NCI-H146 treated with DMSO at 0.1 percent for 48 hours (cell line): ENCODE measurements around the gene SKAP1.
A peak's percentile ranks its signal among the peaks of the same experiment; 100 is the strongest.
"Not testable (repeated sequence)": the region's sequence is repeated elsewhere in the genome, so short reads cannot be mapped to it uniquely, and the experiment has no call there.

Experiments
- DNase-seq: peaks from one replicate; lab custom pipeline; 2025; ENCODE audit not compliant: unreplicated experiment; lab: John Stamatoyannopoulos, UW

SKAP1 gene

GRCh38 chr17:48373130-48373830 lies 56.7 kb downstream of the SKAP1 start:
- no peak for DNase-seq

DNA sequence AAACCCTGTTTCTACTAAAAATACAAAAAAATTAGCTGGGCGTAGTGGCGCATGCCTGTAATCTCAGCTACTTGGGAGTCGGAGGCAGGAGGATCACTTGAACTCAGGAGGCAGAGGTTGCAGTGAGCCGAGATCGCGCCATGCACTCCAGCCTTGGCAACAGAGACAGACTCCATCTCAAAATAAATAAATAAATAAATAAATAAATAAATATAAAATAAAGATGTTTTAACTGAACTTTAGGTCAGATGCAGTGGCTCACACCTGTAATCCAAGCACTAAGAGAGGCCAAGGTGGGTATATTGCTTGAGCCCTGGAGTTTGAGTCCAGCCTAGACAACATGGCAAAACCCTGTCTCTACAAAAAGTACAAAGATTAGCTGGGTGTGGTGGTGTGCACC lies 61.0 kb downstream of the SKAP1 start:
- not testable (repeated sequence) for DNase-seq

- no peak for DNase-seq
Measured at GRCh38 chr17:48368352-48368908, 61.6 kb downstream of the SKAP1 start.

DNA sequence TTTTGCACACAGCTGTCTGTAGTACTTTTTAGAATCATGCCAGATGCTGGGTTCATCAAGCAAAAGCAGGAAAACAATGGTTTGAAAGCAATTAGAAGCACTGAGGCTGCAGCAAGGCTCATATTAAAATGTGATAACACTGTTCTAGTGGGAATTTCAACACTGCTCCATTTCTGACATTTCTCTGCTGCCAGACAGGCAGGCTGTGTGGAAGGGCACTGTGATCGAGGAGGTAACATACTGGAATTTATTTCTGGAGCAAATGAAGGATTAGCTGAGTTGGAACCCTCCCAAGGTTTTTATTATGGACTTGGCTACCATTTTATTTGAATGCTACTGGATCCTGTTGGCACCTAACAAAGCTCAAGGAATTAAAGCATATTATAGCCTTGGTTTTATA lies 66.9 kb downstream of the SKAP1 start:
- no peak for DNase-seq

- not testable (repeated sequence) for DNase-seq
Measured at GRCh38 chr17:48360861-48361633, 69.0 kb downstream of the SKAP1 start.

DNA sequence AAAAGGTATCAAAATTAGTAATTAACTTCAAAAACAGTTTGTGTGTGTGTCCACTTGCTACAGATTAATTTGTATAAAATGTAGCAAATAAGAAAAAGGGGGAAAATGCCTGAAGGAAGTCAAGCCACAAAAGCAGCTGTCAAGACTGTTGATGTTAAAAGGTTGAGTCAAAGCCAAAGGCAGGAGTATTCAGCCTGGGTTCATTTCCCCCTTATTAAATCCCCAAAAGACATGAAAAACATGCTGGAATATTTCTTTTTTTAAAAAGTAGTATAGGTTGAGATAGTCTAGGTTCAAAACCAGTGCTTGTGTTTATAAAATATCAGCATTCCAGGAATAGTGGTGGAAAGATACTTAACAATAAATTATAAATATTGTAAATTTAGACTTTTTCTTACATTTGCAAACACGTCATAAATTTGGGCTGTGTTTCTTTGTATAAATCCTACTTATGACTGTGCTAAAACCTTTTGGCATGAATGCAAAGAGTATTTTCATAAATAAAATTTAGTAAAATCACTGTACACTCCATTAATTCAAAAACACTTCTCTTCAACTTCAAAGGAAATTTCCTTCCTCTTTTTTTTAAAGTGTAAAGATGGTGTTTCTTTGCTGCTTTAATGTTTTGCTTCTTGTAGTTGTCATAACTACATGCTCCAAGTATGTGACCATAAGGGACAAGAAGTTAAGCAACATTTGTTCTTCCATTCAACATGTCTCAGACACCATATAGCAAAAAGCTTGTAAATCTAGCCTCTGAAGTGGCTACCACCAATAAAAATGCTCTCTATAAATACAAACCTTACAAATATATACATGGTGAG lies 72.0 kb downstream of the SKAP1 start:
- DNase-seq, result no peak

DNA sequence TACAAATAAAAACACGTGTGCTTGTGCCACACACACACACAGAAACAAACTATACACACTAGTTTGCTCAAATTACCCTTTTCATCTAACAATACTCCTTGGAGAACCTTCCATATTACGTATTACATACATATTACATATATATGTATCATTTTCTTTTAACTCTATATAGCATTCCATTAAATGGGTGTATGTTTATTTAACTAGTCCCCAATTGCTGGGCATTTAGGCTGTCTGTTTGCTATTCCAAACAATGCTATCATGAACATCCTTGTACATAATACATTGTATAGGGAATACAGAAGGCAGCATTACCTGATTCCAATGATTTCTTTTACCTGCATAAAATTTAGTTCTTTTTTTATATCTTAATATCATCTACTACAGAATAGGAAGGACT lies 73.1 kb downstream of the SKAP1 start:
- no peak for DNase-seq

DNA sequence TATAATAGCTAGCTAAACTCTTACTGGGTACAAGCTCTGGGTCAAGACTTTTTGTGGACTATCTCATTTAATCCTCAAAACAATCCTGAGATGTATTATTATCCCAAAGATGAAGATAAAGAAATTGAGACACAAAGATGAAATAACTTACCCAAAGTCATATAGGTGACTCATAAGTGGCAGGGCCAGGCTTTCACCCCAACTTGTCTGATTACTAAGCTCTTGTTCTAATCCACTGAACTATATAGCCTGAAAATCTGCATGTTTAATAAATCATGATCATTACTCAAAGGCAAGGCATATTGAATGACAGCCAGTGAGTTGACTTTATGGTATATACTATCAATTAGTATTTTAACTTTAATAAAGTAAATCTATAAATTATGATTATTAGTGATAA lies 77.4 kb downstream of the SKAP1 start:
- no peak for DNase-seq

GRCh38 chr17:48351911-48352332 lies 78.1 kb downstream of the SKAP1 start:
- peak; percentile 29 for DNase-seq

GRCh38 chr17:48348352-48348751 lies 81.7 kb downstream of the SKAP1 start:
- DNase-seq, result no peak

GRCh38 chr17:48347177-48347576 lies 82.8 kb downstream of the SKAP1 start:
- no peak for DNase-seq

DNA sequence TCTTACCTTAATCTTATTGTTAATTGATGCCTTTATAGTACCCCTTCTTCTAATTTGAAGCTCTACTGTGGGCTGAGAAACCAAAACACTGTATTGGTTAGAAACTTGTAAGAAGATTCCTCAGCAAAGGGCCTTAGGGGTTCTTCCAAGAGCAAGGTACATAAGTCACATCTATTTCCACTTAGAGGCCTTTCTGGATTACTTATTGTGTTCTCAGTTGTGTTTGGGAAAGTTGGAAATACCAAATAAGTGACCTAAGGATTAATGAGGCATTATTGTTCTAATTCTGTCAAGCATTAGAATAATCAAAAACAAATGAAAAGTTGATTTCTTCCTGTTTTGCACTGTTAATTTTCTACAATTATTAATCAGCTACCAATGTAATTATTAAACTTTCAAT lies 85.8 kb downstream of the SKAP1 start:
- DNase-seq, result no peak

DNA sequence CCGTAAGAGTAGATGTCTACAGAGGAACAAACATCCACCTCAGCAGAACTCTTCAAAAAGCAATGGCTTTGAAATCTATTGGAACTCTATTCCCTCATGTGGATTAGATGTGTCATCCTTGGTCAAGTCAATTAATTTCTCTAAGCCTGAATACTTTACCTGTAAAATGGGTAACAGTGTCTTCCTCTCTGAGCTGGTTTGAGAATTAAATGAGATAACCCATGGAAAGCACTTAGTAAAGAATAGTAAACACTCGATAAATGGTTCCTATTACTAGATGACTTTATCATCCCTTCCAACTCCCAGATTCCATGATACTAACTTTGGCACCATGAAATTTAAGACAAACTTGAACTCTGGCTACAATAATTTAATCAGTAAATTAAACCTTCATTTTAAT lies 89.1 kb downstream of the SKAP1 start:
- no peak for DNase-seq

GRCh38 chr17:48338720-48339119 lies 91.3 kb downstream of the SKAP1 start:
- DNase-seq, result no peak

DNA sequence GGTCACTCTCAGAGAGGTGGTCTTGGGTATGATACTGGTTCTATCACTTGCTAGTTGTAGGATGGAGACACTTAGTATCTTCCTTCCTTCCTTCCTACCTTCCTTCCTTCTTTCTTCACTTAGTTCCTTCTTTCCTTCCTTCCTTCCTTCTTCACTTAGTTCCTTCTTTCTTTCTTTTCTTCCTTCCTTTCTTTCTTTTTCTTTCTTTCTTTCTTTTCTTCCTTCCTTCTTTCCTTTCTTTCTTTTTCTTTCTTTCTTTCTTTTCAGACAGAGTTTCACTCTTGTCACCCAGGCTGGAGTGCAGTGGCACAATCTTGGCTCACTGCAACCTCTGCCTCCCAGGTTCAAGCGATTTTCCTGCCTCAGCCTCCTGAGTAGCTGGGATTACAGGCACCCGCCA lies 92.1 kb downstream of the SKAP1 start:
- DNase-seq, result not testable (repeated sequence)

- DNase-seq, result no peak
Measured at GRCh38 chr17:48336986-48337385, 93.0 kb downstream of the SKAP1 start.

DNA sequence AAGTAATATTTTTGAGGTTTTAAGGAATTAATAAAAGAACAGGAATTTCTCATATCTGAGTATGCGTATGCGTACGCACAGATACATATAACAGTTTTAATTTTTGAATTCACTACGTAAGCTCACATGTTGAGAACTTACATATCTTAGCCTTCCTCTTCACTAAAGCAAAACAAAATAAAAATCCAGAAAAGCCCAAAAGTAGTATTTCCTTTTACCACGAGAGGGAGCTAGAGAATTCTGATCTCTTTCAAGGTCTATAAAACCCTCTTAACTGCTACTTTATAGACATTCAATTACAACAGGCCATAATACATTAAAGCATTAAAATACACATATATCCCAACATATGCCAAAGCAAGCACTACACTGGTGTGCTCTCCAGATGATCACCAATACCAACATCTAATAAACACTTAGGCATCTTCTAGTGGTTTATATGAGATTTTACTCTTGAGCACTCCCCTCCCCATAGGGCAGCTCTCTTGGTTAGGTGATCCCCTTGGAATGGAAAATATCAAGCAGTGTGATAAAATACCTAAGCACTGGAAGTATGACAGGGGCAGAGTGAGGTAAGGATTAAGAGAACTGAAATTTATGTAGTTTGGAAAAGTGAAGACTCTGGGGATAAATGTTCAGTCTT lies 94.0 kb downstream of the SKAP1 start:
- peak; percentile 55 for DNase-seq

- DNase-seq, result no peak
Measured at GRCh38 chr17:48335146-48335784, 94.7 kb downstream of the SKAP1 start.

GRCh38 chr17:48333034-48333530 lies 96.9 kb downstream of the SKAP1 start:
- DNase-seq, result no peak

DNA sequence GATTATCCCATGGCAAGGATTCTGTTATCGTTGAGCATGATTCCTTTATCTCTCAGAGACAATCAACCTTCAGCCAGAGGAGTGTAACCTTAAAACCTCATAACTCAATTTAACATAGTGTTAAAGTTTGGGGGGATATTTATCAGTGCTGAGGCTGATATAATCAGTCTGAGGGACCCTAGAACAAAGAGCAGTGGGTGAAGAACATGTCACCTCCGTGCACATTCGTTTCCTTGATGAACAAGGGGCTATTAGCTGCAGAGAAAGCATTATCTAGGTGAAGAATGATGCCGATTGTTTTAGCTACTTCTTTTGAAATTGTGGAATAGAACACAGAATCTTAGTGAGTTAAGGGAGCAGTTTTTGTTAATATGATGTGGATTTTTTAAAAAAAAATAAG lies 99.1 kb downstream of the SKAP1 start:
- no peak for DNase-seq
